OCI-LY1 (cell line): ENCODE results near the gene SMIM11.

Source experiments
- H2AFZ ChIP-seq: fragments of 200-600 bp; sonication (generic), shearing (Covaris generic); 2 replicates; pipeline ENCODE4 v1.6.0; 2014; ENCODE audit warnings: antibody characterized with exemption, mild to moderate bottlenecking, low read length
- H3F3A ChIP-seq: fragments of 200-600 bp; sonication (generic), shearing (Covaris generic); 2 replicates; pipeline ENCODE4 v1.6.0; 2014; ENCODE audit warnings: mild to moderate bottlenecking, antibody characterized with exemption, low read length, moderate library complexity; ENCODE audit not compliant: insufficient read depth
- H3K27ac ChIP-seq: fragments of 200-600 bp; sonication (generic); 2 replicates; pipeline ENCODE4 v1.5.1; 2014; ENCODE audit warnings: low read length, mixed run types, mild to moderate bottlenecking, low read depth; ENCODE audit not compliant: poor library complexity, severe bottlenecking
- H3K27me3 ChIP-seq: fragments of 200-600 bp; sonication (generic); 2 replicates; pipeline ENCODE4 v1.6.0; 2014; ENCODE audit warnings: antibody characterized with exemption, mild to moderate bottlenecking, low read length, moderate library complexity; ENCODE audit not compliant: insufficient read depth
- H3K36me3 ChIP-seq: fragments of 200-600 bp; sonication (generic); 2 replicates; pipeline ENCODE4 v1.6.1; 2014; ENCODE audit warnings: mild to moderate bottlenecking, antibody characterized with exemption, low read length, moderate library complexity, mixed read lengths; ENCODE audit not compliant: insufficient read depth
- H3K4me1 ChIP-seq: fragments of 200-600 bp; sonication (generic); 2 replicates; pipeline ENCODE4 v1.5.1; 2014; ENCODE audit warnings: mild to moderate bottlenecking, low read length, moderate library complexity; ENCODE audit not compliant: insufficient read depth, severe bottlenecking
- H3K4me2 ChIP-seq: fragments of 200-600 bp; sonication (generic), shearing (Covaris generic); 2 replicates; pipeline ENCODE4 v1.6.1; 2014; ENCODE audit warnings: low read length
- H3K4me3 ChIP-seq: fragments of 200-600 bp; sonication (generic); 2 replicates; pipeline ENCODE4 v1.5.1; 2014; ENCODE audit warnings: low read length, low read depth, mild to moderate bottlenecking, mixed read lengths; ENCODE audit not compliant: poor library complexity, severe bottlenecking
- H3K79me2 ChIP-seq: fragments of 200-600 bp; shearing (Covaris generic); 2 replicates; pipeline ENCODE4 v1.6.1; 2016; ENCODE audit warnings: mixed run types, low read length, mixed read lengths; ENCODE audit not compliant: insufficient read depth
- H3K9ac ChIP-seq: fragments of 200-600 bp; sonication (generic), shearing (Covaris generic); 2 replicates; pipeline ENCODE4 v1.6.1; 2014; ENCODE audit warnings: mild to moderate bottlenecking, low read length, mixed read lengths
- H3K9me2 ChIP-seq: fragments of 200-600 bp; sonication (generic), shearing (Covaris generic); 2 replicates; pipeline ENCODE4 v1.6.1; 2014; ENCODE audit warnings: low read depth, mild to moderate bottlenecking, low read length, mixed read lengths
- H3K9me3 ChIP-seq: fragments of 200-600 bp; shearing (Covaris generic); 2 replicates; pipeline ENCODE4 v1.6.1; 2014; ENCODE audit warnings: low read length, mixed read lengths
- H4K20me1 ChIP-seq: fragments of 200-600 bp; sonication (generic), shearing (Covaris generic); 2 replicates; pipeline ENCODE4 v1.6.0; 2016; ENCODE audit warnings: mild to moderate bottlenecking, low read length; ENCODE audit not compliant: insufficient read depth
- CTCF ChIP-seq: fragments of 200-600 bp; sonication (generic), shearing (Covaris generic); IDR thresholded peaks from 2 replicates; pipeline ENCODE4 v1.5.1; 2017; ENCODE audit warnings: mild to moderate bottlenecking, antibody characterized with exemption, low read length, moderate library complexity, mixed read lengths
- EZH2 ChIP-seq: fragments of 200-600 bp; sonication (generic), shearing (Covaris generic); IDR thresholded peaks from 2 replicates; pipeline ENCODE4 v1.8.0; 2017; ENCODE audit warnings: borderline replicate concordance, mixed run types, mild to moderate bottlenecking, antibody characterized with exemption, low read length, moderate library complexity, mixed read lengths

SMIM11 gene

GRCh38 chr21:34355570-34355969 is 19.7 kb upstream of the SMIM11 start:
- Histone ChIP-seq H3K79me2 (no peaks in the 10 kb centered on the region), H3K4me1 (peaks cover 5% of the 10 kb centered on the region)

GRCh38 chr21:34357889-34358288 is 17.4 kb upstream of the SMIM11 start:
- Histone ChIP-seq H3K4me1 (peaks cover 19% of the 10 kb centered on the region), H3K27me3 (peaks cover 3% of the 10 kb centered on the region; the same call in 1 of the 2 replicates), H3K27ac (no peak overlapping the region), H3K4me3 (no peak overlapping the region), H3K9ac (no peak overlapping the region), H3K4me2 (no peak overlapping the region), H2AFZ (no peak overlapping the region), H3K79me2 (no peaks in the 10 kb centered on the region), H3F3A (no peaks in the 10 kb centered on the region), H3K9me3 (no peaks in the 10 kb centered on the region), H3K9me2 (no peaks in the 10 kb centered on the region), H4K20me1 (no peaks in the 10 kb centered on the region), H3K36me3 (no peaks in the 10 kb centered on the region; the same call in 1 of the 2 replicates)
- TF ChIP-seq EZH2: no peak
- no peak for TF ChIP-seq CTCF

More at GRCh38 chr21:34355570-34355969, 19.7 kb upstream of the SMIM11 start:
- H3K27me3 ChIP-seq: peaks cover 3% of the 10 kb centered on the region; the same call in 1 of the 2 replicates
- no peak overlapping the region for H3K27ac ChIP-seq
- no peak overlapping the region for H3K4me2 ChIP-seq
- no peaks in the 10 kb centered on the region for H4K20me1 ChIP-seq
- no peak overlapping the region for H2AFZ ChIP-seq
- no peaks in the 10 kb centered on the region for H3K9me3 ChIP-seq
- no peak overlapping the region for H3K4me3 ChIP-seq
- no peaks in the 10 kb centered on the region; the same call in 1 of the 2 replicates for H3K36me3 ChIP-seq
- no peaks in the 10 kb centered on the region for H3K9me2 ChIP-seq
- H3F3A ChIP-seq: no peaks in the 10 kb centered on the region
- H3K9ac ChIP-seq: no peak overlapping the region
- TF ChIP-seq CTCF: no peak
- TF ChIP-seq EZH2: no peak

- Histone ChIP-seq H3K27ac (no peak overlapping the region), H3K4me1 (peaks cover 15% of the 10 kb centered on the region), H3K79me2 (no peaks in the 10 kb centered on the region), H3K9ac (no peak overlapping the region), H3K9me3 (no peaks in the 10 kb centered on the region), H4K20me1 (no peaks in the 10 kb centered on the region), H3F3A (no peaks in the 10 kb centered on the region), H3K36me3 (no peaks in the 10 kb centered on the region; the same call in 1 of the 2 replicates), H3K27me3 (peaks cover 3% of the 10 kb centered on the region; the same call in 1 of the 2 replicates), H3K9me2 (no peaks in the 10 kb centered on the region), H3K4me3 (no peak overlapping the region), H3K4me2 (no peak overlapping the region), H2AFZ (no peak overlapping the region)
- no peak for TF ChIP-seq EZH2
- no peak for TF ChIP-seq CTCF
Measured at GRCh38 chr21:34358866-34359265, 16.4 kb upstream of the SMIM11 start.
